Activated T-helper 1 cell treated with anti-CD3 and anti-CD28 coated beads, Interleukin-12 subunit alpha, Interleukin-12 subunit beta, Interleukin-2, Interleukin-4 antibody, amounts not matched to agents 30 ng/mL and 10 ng/mL and 1 ng/mL, durations not matched to agents 14 hours and 24 hours and 36 hours (primary cell): ENCODE measurements around the gene MTOR. TPM values are rescaled to one million over a fixed set of nuclear protein-coding genes. Genes with fewer than 3 reads are reported as not detected.
"Not testable (repeated sequence)": the region's sequence is repeated elsewhere in the genome, so short reads cannot be mapped to it uniquely, and the experiment has no call there.

ENCODE experiments used
- DNase-seq: peaks from one replicate; pipeline ENCODE4 v3.0.0; 2021; ENCODE audit warnings: low spot score
- H3K27ac Mint-ChIP-seq: one replicate; pipeline ENCODE4 v1.8.0; 2021; ENCODE audit warnings: mild to moderate bottlenecking, mixed read lengths
- H3K27me3 Mint-ChIP-seq: one replicate; pipeline ENCODE4 v1.8.0; 2022; ENCODE audit warnings: mild to moderate bottlenecking, moderate library complexity, mixed read lengths; ENCODE audit not compliant: insufficient read depth
- H3K36me3 Mint-ChIP-seq: one replicate; pipeline ENCODE4 v1.8.0; 2021; ENCODE audit warnings: low read depth, mixed read lengths
- H3K4me1 Mint-ChIP-seq: one replicate; pipeline ENCODE4 v1.8.0; 2021; ENCODE audit warnings: low read depth, mixed read lengths
- H3K4me3 Mint-ChIP-seq: one replicate; pipeline ENCODE4 v1.8.0; 2021; ENCODE audit warnings: mild to moderate bottlenecking, moderate library complexity, mixed read lengths
- H3K9me3 Mint-ChIP-seq: one replicate; pipeline ENCODE4 v1.8.0; 2021; ENCODE audit warnings: mixed read lengths
- intact Hi-C: fragments of 100-400 bp; cut with micrococcal nuclease; formaldehyde crosslinking; loops from one replicate; pipeline ENCODE4 v1.15.1; 2024
- total RNA-seq: library from RNA; stranded (reverse); gene quantifications from 2 replicates; pipeline ENCODE4 v1.2.3, GENCODE V29; 2022

The MTOR gene
- total RNA-seq, 1 donor from 2014 or later: 48.7 TPM

DNA sequence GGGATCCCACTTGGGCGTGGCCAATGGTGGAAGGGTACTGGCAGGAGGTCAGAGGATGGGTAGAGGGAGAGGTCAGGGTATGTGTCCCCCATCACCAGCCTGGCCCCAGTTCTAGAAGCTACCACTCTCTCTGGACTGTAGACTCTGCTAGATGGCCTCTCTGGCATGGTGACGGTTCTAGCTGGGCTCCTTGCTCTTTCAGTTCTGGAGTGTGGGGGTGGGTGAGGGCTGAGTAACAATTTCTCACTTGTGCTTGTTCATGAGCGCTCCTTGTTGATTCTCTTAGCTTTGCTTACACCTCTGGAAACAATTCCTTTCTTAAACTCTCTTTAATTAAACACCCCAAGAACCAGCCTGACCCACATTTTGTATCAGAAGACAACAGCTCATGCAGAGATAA lies 137.4 kb downstream of the MTOR start:
- Mint-ChIP-seq H3K4me1 (no peaks in the 10 kb centered on the region), H3K4me3 (no peak overlapping the region), H3K9me3 (no peaks in the 10 kb centered on the region), H3K36me3 (peaks cover 38% of the 10 kb centered on the region), H3K27ac (peak overlapping the region; percentile 40), H3K27me3 (no peaks in the 10 kb centered on the region)
- no peak for DNase-seq
- intact Hi-C loops: no loop called here

DNA sequence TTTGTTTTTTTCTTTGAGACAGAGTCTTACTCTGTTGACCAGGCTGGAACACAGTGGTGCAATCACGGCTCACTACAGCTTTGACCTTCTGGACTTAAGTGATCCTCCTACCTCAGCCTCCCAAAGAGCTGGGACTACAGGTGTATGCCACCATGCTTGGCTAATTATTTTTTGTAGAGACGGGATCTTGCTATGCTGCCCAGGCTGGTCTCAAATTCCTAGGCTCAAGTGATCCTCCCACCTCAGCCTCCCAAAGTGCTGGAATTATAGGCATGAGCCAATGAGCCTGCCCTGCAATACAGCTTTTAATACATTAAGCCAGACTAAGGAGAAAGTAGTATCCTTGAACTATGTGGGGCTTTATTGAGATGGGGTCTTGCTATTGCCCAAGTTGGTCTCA lies 146.0 kb downstream of the MTOR start:
- Mint-ChIP-seq H3K27me3 (no peaks in the 10 kb centered on the region), H3K9me3 (no peaks in the 10 kb centered on the region), H3K36me3 (peaks cover 26% of the 10 kb centered on the region), H3K4me1 (no peaks in the 10 kb centered on the region), H3K27ac (no peak overlapping the region), H3K4me3 (no peak overlapping the region)
- intact Hi-C loops: no loop called here
- DNase-seq: no peak

DNA sequence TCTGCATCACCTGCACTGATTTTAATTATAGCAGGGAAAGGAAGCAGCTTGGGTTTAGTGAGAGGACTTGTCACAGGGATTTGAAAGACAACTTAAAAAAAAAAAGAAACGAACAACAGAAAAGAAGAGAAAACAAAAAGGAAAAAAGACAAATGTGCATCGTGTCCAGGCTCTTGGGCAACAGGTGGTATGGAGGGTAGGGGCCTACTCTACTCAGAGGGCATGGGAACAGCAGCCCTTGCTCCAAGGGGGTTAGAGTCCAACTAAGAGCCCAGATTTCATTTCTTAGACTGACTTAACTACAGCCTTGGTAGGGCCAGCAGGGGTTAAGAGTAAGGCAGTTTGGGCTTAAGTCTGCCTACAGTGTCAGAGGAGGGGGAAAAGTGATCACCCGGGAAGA lies 147.4 kb downstream of the MTOR start:
- no peaks in the 10 kb centered on the region for H3K4me1 Mint-ChIP-seq
- H3K27ac Mint-ChIP-seq: no peak overlapping the region
- H3K27me3 Mint-ChIP-seq: no peaks in the 10 kb centered on the region
- H3K4me3 Mint-ChIP-seq: no peak overlapping the region
- H3K9me3 Mint-ChIP-seq: no peaks in the 10 kb centered on the region
- H3K36me3 Mint-ChIP-seq: peaks cover 24% of the 10 kb centered on the region
- intact Hi-C loops: no loop called here
- DNase-seq: no peak

DNA sequence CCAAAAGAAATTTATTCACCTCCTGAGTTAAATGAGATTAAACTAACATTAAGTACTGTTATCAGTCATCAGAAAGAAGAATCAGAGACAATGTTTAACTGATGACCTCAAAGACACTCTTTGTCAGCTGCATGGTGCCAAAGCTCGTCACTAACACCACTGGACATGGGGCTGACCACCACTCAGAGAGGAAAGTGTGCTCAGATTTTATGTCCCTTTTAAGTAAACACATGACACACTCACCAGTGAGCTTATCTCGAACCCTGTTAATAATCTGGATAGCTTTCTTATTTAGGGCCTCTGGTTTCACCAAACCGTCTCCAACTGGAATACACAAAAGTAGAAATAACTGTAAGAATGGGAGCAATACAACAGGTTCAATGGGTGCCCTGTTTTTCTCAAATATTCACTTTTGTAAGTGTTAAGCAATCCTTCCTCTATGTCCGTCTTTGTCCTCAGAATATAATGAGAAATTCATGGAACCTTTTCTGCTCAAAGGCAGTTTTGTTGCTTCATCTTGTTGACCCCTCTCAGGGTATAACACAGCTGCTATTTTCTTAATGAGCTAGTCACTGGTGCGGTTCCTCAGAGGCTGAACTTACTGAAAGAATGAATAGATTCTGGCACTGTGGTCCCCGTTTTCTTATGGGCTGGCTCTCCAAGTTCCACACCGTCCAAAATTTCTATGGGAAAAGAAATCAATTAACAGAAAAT lies 153.1 kb downstream of the MTOR start:
- no peak overlapping the region for H3K27ac Mint-ChIP-seq
- no peak overlapping the region for H3K4me3 Mint-ChIP-seq
- H3K4me1 Mint-ChIP-seq: no peaks in the 10 kb centered on the region
- no peak for DNase-seq
- intact Hi-C loops: no loop called here
- no peaks in the 10 kb centered on the region for H3K9me3 Mint-ChIP-seq
- no peaks in the 10 kb centered on the region for H3K27me3 Mint-ChIP-seq
- H3K36me3 Mint-ChIP-seq: peaks cover 33% of the 10 kb centered on the region

DNA sequence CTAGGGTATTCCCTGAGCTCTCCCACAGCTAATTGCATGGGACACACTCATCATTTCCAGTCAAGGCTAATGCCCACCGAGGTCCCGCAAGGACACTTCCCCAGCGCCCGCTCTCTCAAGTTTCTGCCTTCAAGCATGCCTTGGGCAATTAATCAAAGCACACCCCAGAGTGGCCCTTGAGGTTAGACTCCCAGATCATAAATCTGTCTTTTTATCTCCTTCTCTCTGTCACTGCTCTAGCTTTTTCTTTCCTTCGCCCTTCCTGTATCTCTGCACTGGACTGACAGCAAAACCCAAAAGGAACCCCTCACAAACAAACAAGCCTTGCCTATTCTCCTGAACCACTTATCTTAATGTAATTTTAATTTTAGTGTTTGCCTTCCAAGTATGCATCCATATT lies 154.8 kb downstream of the MTOR start:
- DNase-seq: no peak
- Mint-ChIP-seq H3K27me3 (no peaks in the 10 kb centered on the region), H3K9me3 (no peaks in the 10 kb centered on the region), H3K27ac (no peak overlapping the region), H3K36me3 (peaks cover 26% of the 10 kb centered on the region), H3K4me1 (no peaks in the 10 kb centered on the region), H3K4me3 (no peak overlapping the region)
- intact Hi-C loops: no loop called here

DNA sequence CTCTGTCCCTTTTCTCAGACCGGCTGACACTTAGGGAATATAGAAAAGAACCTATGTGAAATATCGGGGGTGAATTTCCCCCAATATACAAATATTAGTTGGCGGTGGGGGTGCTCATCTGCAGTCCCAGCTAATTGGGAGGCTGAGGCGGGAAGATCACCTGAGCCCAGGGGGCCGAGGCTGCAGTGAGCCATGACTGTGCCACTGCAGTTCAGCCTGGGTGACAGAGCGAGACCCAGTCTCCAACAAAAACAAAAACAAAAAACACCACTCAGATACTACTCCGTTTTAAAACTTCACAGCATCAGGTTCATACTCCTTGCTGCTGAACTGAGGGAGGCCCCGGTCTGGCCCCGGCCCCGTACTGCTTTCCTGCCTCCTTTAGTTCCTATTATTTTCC lies 156.8 kb downstream of the MTOR start:
- Mint-ChIP-seq H3K27ac (no peak overlapping the region), H3K27me3 (no peaks in the 10 kb centered on the region), H3K4me1 (no peaks in the 10 kb centered on the region), H3K4me3 (no peak overlapping the region), H3K36me3 (peaks cover 21% of the 10 kb centered on the region), H3K9me3 (no peaks in the 10 kb centered on the region)
- DNase-seq: no peak
- intact Hi-C loops: no loop called here

DNA sequence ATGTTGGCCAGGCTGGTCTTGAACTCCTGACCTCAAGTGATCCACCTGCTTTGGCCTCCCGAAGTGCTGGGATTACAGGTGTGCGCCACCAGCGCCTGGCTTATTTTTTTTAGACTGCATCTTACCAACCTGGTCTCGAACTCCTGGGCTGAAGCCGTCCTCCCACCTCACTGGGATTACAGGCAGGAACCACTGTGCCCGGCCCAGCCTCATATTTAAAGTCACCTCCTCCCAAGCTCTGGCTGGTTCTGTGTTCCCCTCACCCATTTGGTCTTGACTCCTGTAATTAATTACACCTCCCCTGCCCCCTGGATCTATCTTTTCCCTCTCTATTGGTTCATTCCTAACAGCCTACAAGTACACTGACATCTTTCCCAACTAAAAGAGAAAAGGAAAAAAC lies 161.0 kb downstream of the MTOR start:
- H3K27me3 Mint-ChIP-seq: no peaks in the 10 kb centered on the region
- DNase-seq: no peak
- no peaks in the 10 kb centered on the region for H3K9me3 Mint-ChIP-seq
- intact Hi-C loops: no loop called here
- H3K4me1 Mint-ChIP-seq: peaks cover 13% of the 10 kb centered on the region
- peaks cover 11% of the 10 kb centered on the region for H3K36me3 Mint-ChIP-seq
- peak overlapping the region; percentile 56 for H3K4me3 Mint-ChIP-seq
- no peak overlapping the region for H3K27ac Mint-ChIP-seq

DNA sequence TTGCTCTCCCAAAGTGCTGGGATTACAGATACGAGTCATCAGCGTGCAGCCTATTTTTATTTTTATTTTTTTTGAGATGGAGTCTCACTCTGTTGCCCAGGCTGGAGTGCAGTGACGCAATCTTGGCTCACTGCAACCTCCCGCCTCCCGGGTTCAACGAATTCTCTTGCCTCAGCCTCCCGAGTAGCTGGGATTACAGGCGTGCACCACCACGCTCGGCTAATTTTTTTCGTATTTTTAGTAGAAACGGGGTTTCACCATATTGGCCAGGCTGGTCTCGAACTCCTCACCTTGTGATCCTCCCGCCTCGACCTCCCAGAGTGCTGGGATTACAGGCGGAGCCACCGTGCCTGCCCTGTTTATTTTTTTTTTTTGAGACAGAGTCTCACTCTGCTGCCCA lies 161.5 kb downstream of the MTOR start:
- H3K9me3 Mint-ChIP-seq, H3K27me3 Mint-ChIP-seq, H3K27ac Mint-ChIP-seq, H3K4me3 Mint-ChIP-seq, DNase-seq, intact Hi-C loops: not testable (repeated sequence)
- H3K4me1 Mint-ChIP-seq: peaks cover 13% of the 10 kb centered on the region
- H3K36me3 Mint-ChIP-seq: peaks cover 11% of the 10 kb centered on the region

DNA sequence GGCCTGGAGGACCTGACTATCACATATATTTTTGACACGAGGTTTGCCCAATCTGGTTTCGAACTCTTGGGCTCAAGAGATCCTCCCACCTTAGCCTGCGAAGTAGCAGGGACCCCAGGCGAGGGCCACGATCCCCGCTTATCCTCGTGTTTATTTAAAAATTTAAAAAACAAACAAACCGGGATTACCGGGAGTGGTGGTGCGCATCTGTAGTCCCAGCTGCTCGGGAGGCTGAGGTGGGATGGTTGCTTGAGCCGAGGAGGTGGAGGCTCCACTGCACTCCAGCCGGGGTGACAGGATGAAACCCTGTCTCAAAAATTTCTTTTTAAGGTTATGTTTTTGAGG lies 162.2 kb downstream of the MTOR start:
- Mint-ChIP-seq H3K9me3 (no peaks in the 10 kb centered on the region), H3K4me3 (peak overlapping the region; percentile 96), H3K36me3 (peaks cover 11% of the 10 kb centered on the region), H3K27me3 (no peaks in the 10 kb centered on the region), H3K4me1 (peaks cover 13% of the 10 kb centered on the region), H3K27ac (peak overlapping the region; percentile 96)
- intact Hi-C loops: no loop called here
- DNase-seq: no peak

DNA sequence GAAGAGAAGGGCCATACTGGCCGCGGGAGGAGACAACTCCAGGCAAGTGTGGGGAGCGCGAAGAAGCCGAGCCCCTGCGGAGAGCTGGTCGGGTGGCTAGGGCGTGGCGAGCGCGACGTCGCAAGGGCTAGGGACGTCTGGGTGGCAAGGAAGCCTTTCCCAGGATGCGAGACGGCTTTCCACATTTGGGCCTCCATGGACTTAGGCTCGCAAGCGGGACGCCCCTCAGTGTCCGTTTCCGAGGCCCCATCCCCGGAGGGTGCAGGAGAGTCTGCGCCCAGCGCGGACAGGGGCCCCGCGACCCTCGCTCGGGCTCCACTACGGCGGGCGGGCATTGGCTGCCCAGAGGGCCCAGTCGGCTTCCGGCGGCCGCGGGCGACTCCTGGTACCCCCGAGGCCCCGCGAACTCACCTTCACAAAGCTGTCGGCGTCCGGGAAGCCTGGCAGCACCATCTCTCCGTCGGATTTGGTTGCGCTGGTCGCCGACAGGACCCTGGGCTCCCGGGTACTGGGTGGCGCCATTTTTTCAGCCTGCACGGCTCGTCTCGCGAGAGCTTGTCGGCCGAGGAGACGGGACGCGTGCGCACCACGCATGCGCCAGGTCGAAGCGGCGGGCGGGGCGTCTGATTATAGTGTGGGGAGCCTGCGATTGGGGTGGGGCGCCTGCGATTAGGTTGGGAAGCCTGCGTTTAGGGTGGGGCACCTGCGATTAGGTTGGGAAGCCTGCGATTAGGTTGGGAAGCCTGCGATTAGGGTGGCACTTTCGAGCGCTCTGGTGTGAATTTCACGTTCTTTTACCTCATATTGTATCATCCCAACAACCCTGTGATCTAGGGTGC lies 162.8 kb downstream of the MTOR start, which contains the start of gene EXOSC10:
EXOSC10 (minus strand) TSS at position 560 of the 839 bp plus-strand sequence; CDS start at position 522, 38 bp downstream.
- H3K27me3 Mint-ChIP-seq: no peaks in the 10 kb centered on the region
- H3K4me1 Mint-ChIP-seq: peaks cover 13% of the 10 kb centered on the region
- no peaks in the 10 kb centered on the region for H3K9me3 Mint-ChIP-seq
- intact Hi-C loops: loop anchor here (1.0 kb wide), 5 partner anchors 39 to 543 kb away; partner anchors contain the start of genes MTOR, SRM and TARDBP
- peaks cover 11% of the 10 kb centered on the region for H3K36me3 Mint-ChIP-seq
- H3K4me3 Mint-ChIP-seq: peak within 1 kb of the TSS; percentile 96
- DNase-seq: peak; percentile 96
- peak within 1 kb of the TSS; percentile 96 for H3K27ac Mint-ChIP-seq

DNA sequence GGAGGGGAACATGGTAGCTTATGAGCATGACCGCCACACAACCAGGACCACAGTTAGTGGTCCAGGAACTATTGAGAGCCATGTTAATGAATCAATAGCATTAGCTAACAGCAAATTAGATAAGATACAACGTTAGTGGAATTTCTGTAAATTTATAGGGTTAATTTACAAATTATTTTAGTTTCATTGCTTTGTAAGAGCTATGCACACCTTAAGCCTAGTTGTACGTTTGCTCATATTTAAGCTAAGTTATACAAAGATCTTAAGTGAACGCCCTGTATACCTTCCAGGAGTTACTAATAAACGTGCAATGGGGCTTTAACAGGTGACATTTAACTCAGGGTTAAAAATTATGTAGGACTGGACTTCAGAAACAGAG lies 163.4 kb downstream of the MTOR start:
- intact Hi-C loops: loop anchor here (1.0 kb wide), 5 partner anchors 39 to 543 kb away; partner anchors contain the start of genes MTOR, SRM and TARDBP
- Mint-ChIP-seq H3K9me3 (no peaks in the 10 kb centered on the region), H3K27ac (peak overlapping the region; percentile 96), H3K4me1 (peaks cover 13% of the 10 kb centered on the region), H3K27me3 (no peaks in the 10 kb centered on the region), H3K36me3 (peaks cover 11% of the 10 kb centered on the region), H3K4me3 (peak overlapping the region; percentile 96)
- DNase-seq: no peak

DNA sequence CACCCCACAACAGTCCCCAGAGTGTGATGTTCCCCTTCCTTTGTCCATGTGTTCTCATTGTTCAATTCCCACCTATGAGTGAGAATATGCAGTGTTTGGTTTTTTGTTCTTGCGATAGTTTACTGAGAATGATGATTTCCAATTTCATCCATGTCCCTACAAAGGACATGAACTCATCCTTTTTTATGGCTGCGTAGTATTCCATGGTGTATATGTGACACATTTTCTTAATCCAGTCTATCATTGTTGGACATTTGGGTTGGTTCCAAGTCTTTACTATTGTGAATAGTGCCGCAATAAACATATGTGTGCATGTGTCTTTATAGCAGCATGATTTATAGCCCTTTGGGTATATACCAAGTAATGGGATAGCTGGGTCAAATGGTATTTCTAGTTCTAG lies 178.6 kb downstream of the MTOR start:
- H3K9me3 Mint-ChIP-seq, DNase-seq, H3K4me1 Mint-ChIP-seq, intact Hi-C loops, H3K27ac Mint-ChIP-seq, H3K27me3 Mint-ChIP-seq, H3K4me3 Mint-ChIP-seq: not testable (repeated sequence)
- peaks cover 51% of the 10 kb centered on the region for H3K36me3 Mint-ChIP-seq

DNA sequence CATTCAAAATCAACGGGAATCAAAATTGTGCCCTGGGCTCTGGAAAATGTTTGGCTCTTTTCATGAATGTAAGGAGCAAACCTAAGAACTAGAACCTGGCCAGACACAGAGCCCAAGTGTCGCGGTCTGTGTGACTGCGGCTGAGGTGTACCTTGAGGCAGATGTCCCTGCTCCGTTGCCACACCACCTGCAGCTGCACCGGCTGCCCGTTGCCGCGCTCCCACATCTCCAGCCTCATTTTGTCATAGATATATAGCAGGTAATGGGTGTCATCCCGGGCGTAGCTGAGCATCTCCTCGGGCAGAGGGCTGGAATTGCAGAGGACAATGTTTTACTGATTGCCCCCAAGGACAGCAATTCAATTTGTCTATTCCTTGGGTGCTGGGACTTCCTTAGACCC lies 181.4 kb downstream of the MTOR start:
- no peaks in the 10 kb centered on the region for H3K9me3 Mint-ChIP-seq
- no peaks in the 10 kb centered on the region for H3K27me3 Mint-ChIP-seq
- DNase-seq: no peak
- H3K36me3 Mint-ChIP-seq: peaks cover 44% of the 10 kb centered on the region
- H3K4me1 Mint-ChIP-seq: no peaks in the 10 kb centered on the region
- no peak overlapping the region for H3K27ac Mint-ChIP-seq
- no peak overlapping the region for H3K4me3 Mint-ChIP-seq
- intact Hi-C loops: no loop called here
